IMR-90 (cell line): ENCODE measurements around the gene CIART. TPM values are rescaled to one million over a fixed set of nuclear protein-coding genes. Genes with fewer than 3 reads are reported as not detected.

ENCODE experiments used
- ATAC-seq: fragments of 200-7000 bp; cut with Tn5 transposase; 2 replicates; pipeline ENCODE4 v1.9.1; 2020; ENCODE audit warnings: low read depth, mild to moderate bottlenecking, moderate library complexity
- BruUV-seq: library from RNA; stranded (reverse); fragments of 400-500 nt; replicated peaks from 2 replicates; lab custom pipeline; 2021; lab: Mats Ljungman, UMichigan
- CTCF ChIA-PET: fragments of 300-600 bp; formaldehyde crosslinking; extraction: SDS; loops from one replicate; lab custom pipeline; 2021; ENCODE audit warnings: antibody characterized with exemption; lab: Yijun Ruan, JAX
- POLR2A ChIA-PET: fragments of 300-600 bp; sonication (Branson Sonifier 250); formaldehyde crosslinking; loops from one replicate; lab custom pipeline; 2022; ENCODE audit warnings: antibody characterized with exemption; ENCODE audit not compliant: unreplicated experiment; lab: Charles Lee
- DNase-seq: peaks from one replicate; pipeline ENCODE4 v3.0.0; 2013
- H2AFZ ChIP-seq: replicated peaks from 2 replicates; pipeline ENCODE3; 2013; ENCODE audit warnings: low read length, mild to moderate bottlenecking; ENCODE audit not compliant: poor library complexity
- H2AK5ac ChIP-seq: 2 replicates; pipeline ENCODE4 v1.6.1; 2013; ENCODE audit warnings: low read depth, low read length, inconsistent platforms
- H2AK9ac ChIP-seq: replicated peaks from 2 replicates; pipeline ENCODE3; 2013; ENCODE audit warnings: mild to moderate bottlenecking, low read depth, low read length, moderate library complexity; ENCODE audit not compliant: poor library complexity
- H2BK120ac ChIP-seq: 2 replicates; pipeline ENCODE4 v1.6.1; 2013; ENCODE audit warnings: low read depth, low read length, inconsistent platforms
- H2BK15ac ChIP-seq: 3 replicates; pipeline ENCODE4 v1.6.1; 2013; ENCODE audit warnings: low read depth, low read length, inconsistent platforms
- H2BK20ac ChIP-seq: 2 replicates; pipeline ENCODE4 v1.6.1; 2013; ENCODE audit warnings: low read depth, mild to moderate bottlenecking, inconsistent platforms, low read length, moderate library complexity
- H2BK5ac ChIP-seq: 2 replicates; pipeline ENCODE4 v1.6.1; 2013; ENCODE audit warnings: mild to moderate bottlenecking, low read depth, low read length, inconsistent platforms; ENCODE audit not compliant: poor library complexity, severe bottlenecking
- H3K14ac ChIP-seq: replicated peaks from 2 replicates; pipeline ENCODE4 v1.6.1; 2013; ENCODE audit warnings: low read depth, low read length, inconsistent platforms
- H3K18ac ChIP-seq: 2 replicates; pipeline ENCODE4 v1.6.1; 2013; ENCODE audit warnings: low read depth, low read length, control low read depth
- H3K23ac ChIP-seq: 2 replicates; pipeline ENCODE4 v1.6.1; 2013; ENCODE audit warnings: low read depth, low read length, inconsistent platforms
- H3K27ac ChIP-seq: 2 replicates; pipeline ENCODE4 v1.5.1; 2013; ENCODE audit warnings: mild to moderate bottlenecking, control low read depth, low read length; ENCODE audit not compliant: insufficient read depth
- H3K27me3 ChIP-seq: 2 replicates; pipeline ENCODE4 v1.6.1; 2013; ENCODE audit warnings: low read length; ENCODE audit not compliant: control insufficient read depth, insufficient read depth
- H3K36me3 ChIP-seq: 2 replicates; pipeline ENCODE4 v1.6.1; 2013; ENCODE audit warnings: low read length, mixed read lengths; ENCODE audit not compliant: control insufficient read depth, insufficient read depth
- H3K4ac ChIP-seq: 2 replicates; pipeline ENCODE4 v1.6.1; 2013; ENCODE audit warnings: low read depth, low read length, inconsistent platforms
- H3K4me1 ChIP-seq: 2 replicates; pipeline ENCODE4 v1.6.1; 2013; ENCODE audit warnings: low read length, mixed read lengths; ENCODE audit not compliant: control insufficient read depth, insufficient read depth
- H3K4me2 ChIP-seq: 2 replicates; pipeline ENCODE4 v1.6.1; 2013; ENCODE audit warnings: low read depth, mild to moderate bottlenecking, control low read depth, low read length, moderate library complexity
- H3K4me3 ChIP-seq: 2 replicates; pipeline ENCODE4 v1.5.1; 2013; ENCODE audit warnings: low read depth, mild to moderate bottlenecking, control low read depth, low read length, moderate library complexity; ENCODE audit not compliant: insufficient read depth
- H3K56ac ChIP-seq: 2 replicates; pipeline ENCODE4 v1.6.1; 2013; ENCODE audit warnings: low read length, inconsistent platforms; ENCODE audit not compliant: insufficient read depth; ENCODE audit errors: extremely low read depth
- H3K79me1 ChIP-seq, 2 experiments: 2 replicates each; pipeline ENCODE4 v1.6.1; 2013; ENCODE audit warnings: low read length in 2 of 2, inconsistent platforms in 1 of 2, low read depth in 1 of 2
- H3K9ac ChIP-seq: 2 replicates; pipeline ENCODE4 v1.6.1; 2013; ENCODE audit warnings: low read depth, low read length, control low read depth
- H3K9me1 ChIP-seq: 2 replicates; pipeline ENCODE4 v1.6.1; 2013; ENCODE audit warnings: low read length, inconsistent platforms; ENCODE audit not compliant: insufficient read depth
- H3K9me3 ChIP-seq: 2 replicates; pipeline ENCODE4 v1.6.1; 2013; ENCODE audit warnings: low read length; ENCODE audit not compliant: control insufficient read depth, insufficient read depth
- H4K20me1 ChIP-seq: 2 replicates; pipeline ENCODE4 v1.6.1; 2013; ENCODE audit warnings: low read length, inconsistent platforms; ENCODE audit not compliant: insufficient read depth
- H4K5ac ChIP-seq: 2 replicates; pipeline ENCODE4 v1.6.1; 2013; ENCODE audit warnings: mild to moderate bottlenecking, low read depth, low read length, control low read depth
- H4K8ac ChIP-seq, 2 experiments: 2 replicates each; pipeline ENCODE4 v1.6.1; 2013; ENCODE audit warnings: low read depth in 2 of 2, low read length in 2 of 2, control low read depth in 1 of 2, inconsistent platforms in 1 of 2
- H4K91ac ChIP-seq: 2 replicates; pipeline ENCODE4 v1.6.1; 2013; ENCODE audit warnings: low read depth, low read length, inconsistent platforms; ENCODE audit not compliant: insufficient read depth
- BHLHE40 ChIP-seq: fragments of 150-350 bp; IDR thresholded peaks from 2 replicates; pipeline ENCODE4 v1.6.1; 2016; ENCODE audit warnings: mild to moderate bottlenecking, low read depth, low read length
- CTCF ChIP-seq: conservative IDR thresholded peaks from 2 replicates; pipeline ENCODE4 v1.5.1; 2012; ENCODE audit warnings: mild to moderate bottlenecking, low read depth, low read length, improper control_type of control experiment
- ELK1 ChIP-seq: fragments of 150-350 bp; IDR thresholded peaks from 2 replicates; pipeline ENCODE4 v1.6.1; 2016; ENCODE audit warnings: low read depth, mild to moderate bottlenecking, low read length, moderate library complexity, borderline replicate concordance
- MXI1 ChIP-seq: IDR thresholded peaks from 2 replicates; pipeline ENCODE4 v1.6.1; 2012; ENCODE audit warnings: low read depth, mild to moderate bottlenecking, low read length, moderate library complexity, borderline replicate concordance
- RCOR1 ChIP-seq: IDR thresholded peaks from 2 replicates; pipeline ENCODE4 v1.6.1; 2012; ENCODE audit warnings: mild to moderate bottlenecking, low read length, improper control_type of control experiment; ENCODE audit not compliant: insufficient replicate concordance
- RFX5 ChIP-seq: IDR thresholded peaks from 2 replicates; pipeline ENCODE4 v1.8.0; 2012; ENCODE audit warnings: low read depth, mild to moderate bottlenecking, low read length, moderate library complexity
- WGBS, 2 experiments: methylation state at CpG; one replicate each; pipeline versions ENCODE4 v1.1.5 to v1.1.7; 2013; ENCODE audit warnings: missing lambda C conversion rate in 2 of 2; ENCODE audit not compliant: insufficient read length in 1 of 2; ENCODE audit errors: extremely low coverage in 2 of 2; 5-methylcytosine and 5-hydroxymethylcytosine counted together
- dilution Hi-C: fragments of 300-500 bp; cut with HindIII; formaldehyde crosslinking; loops from one replicate; pipeline ENCODE4 v1.14.3; 2018; ENCODE audit warnings: low sequenced_read_pairs; ENCODE audit not compliant: unreplicated experiment
- in situ Hi-C: fragments of 300-500 bp; cut with MboI; formaldehyde crosslinking; loops from 3 replicates; pipeline ENCODE4 v1.14.3; 2019; ENCODE audit warnings: low sequenced_read_pairs, inconsistent platforms, mixed read lengths
- intact Hi-C: fragments of 100-400 bp; cut with micrococcal nuclease; formaldehyde crosslinking; loops from 2 replicates; pipeline ENCODE4 v1.10.0; 2022
- polyA plus RNA-seq, 3 experiments: library from polyadenylated mRNA; depleted of rRNA; stranded (reverse); fragments of >200 nt; gene quantifications; 2 replicates each; pipeline ENCODE4 v1.2.3, GENCODE V29; 2012; ENCODE audit warnings: low replicate concordance in 1 of 3
- total RNA-seq: library from RNA; depleted of rRNA; stranded (reverse); fragments of >200 nt; gene quantifications from 2 replicates; pipeline ENCODE4 v1.2.3, GENCODE V29; 2012

Gene CIART
- total and polyA plus RNA-seq, 2 of the 4 experiments (the other 2 are of a cell fraction): 16.5 to 18.1 TPM

GRCh38 chr1:150262388-150263320 lies 19.7 kb upstream of the CIART start:
- H2BK20ac ChIP-seq: no peak overlapping the region
- no peak overlapping the region for H3K4me2 ChIP-seq
- ChIA-PET POLR2A (interaction anchor here (1.2 kb wide), 1 partner anchor 19 kb away, joined by 5 read pairs; no protein-coding TSS in a partner anchor), CTCF (no interaction called here)
- H3K9me3 ChIP-seq: no peaks in the 10 kb centered on the region
- H4K91ac ChIP-seq: no peak overlapping the region
- no peak overlapping the region for H3K18ac ChIP-seq
- DNase-seq (no peak), ATAC-seq (no peak)
- no peak overlapping the region for H2AFZ ChIP-seq
- no peaks in the 10 kb centered on the region for H3K27me3 ChIP-seq
- H3K4me1 ChIP-seq: peaks cover 15% of the 10 kb centered on the region; the same call in 1 of the 2 replicates
- no peak overlapping the region for H2BK120ac ChIP-seq
- no peak overlapping the region for H3K14ac ChIP-seq
- no peak for TF ChIP-seq CTCF
- TF ChIP-seq RCOR1: no peak
- TF ChIP-seq BHLHE40: no peak
- TF ChIP-seq RFX5: no peak
- TF ChIP-seq MXI1: no peak
- no peak for TF ChIP-seq ELK1
- peaks cover 5% of the 10 kb centered on the region; the same call in 1 of the 2 replicates for H3K9me1 ChIP-seq
- no peak overlapping the region for H2AK5ac ChIP-seq
- no peaks in the 10 kb centered on the region for H4K20me1 ChIP-seq
- no peak overlapping the region for H2BK5ac ChIP-seq
- dilution Hi-C loops: no loop called here
- no TSS peak for BruUV-seq
- H3K9ac ChIP-seq: no peak overlapping the region
- no CpG with 5 or more reads among the region's 6 CpGs for WGBS, 2 experiments
- no peak overlapping the region for H3K56ac ChIP-seq
- H3K79me1 ChIP-seq: peaks cover 14 to 23% of the 10 kb centered on the region in 2 experiments
- peaks cover 22% of the 10 kb centered on the region for H3K36me3 ChIP-seq
- no peak overlapping the region for H3K23ac ChIP-seq
- no peak overlapping the region for H3K4ac ChIP-seq
- H4K8ac ChIP-seq: no peak overlapping the region
- H2BK15ac ChIP-seq: no peak overlapping the region
- H3K27ac ChIP-seq: no peak overlapping the region
- in situ Hi-C loops: loop anchor here (10.0 kb wide), 1 partner anchor 292 kb away; no protein-coding TSS in a partner anchor
- intact Hi-C loops: no loop called here
- H2AK9ac ChIP-seq: no peak overlapping the region
- H3K4me3 ChIP-seq: no peak overlapping the region
- H4K5ac ChIP-seq: no peak overlapping the region
